Heart left ventricle (tissue), 16 donors: ENCODE data around the gene TENT5A. TPM values are rescaled to one million over a fixed set of nuclear protein-coding genes. Genes with fewer than 3 reads are reported as not detected.
"Not testable (repeated sequence)": the region's sequence is repeated elsewhere in the genome, so short reads cannot be mapped to it uniquely, and the experiment has no call there.

Experiments
- ATAC-seq, 4 donors: fragments of 200-7000 bp; cut with Tn5 transposase; one replicate each; pipeline ENCODE4 v1.9.1; 2020 to 2022; ENCODE audit warnings: moderate library complexity in 4 of 4, mild to moderate bottlenecking in 3 of 4, moderate number of reproducible peaks in 1 of 4
- DNase-seq, 5 donors: peaks; one replicate each; pipeline ENCODE4 v3.0.0-alpha.2; 2020
- H3K27ac ChIP-seq, 12 donors: fragments of 200-600 bp; sonication (generic) in 4 of 12; one replicate each; pipeline versions ENCODE4 v1.5.0 to v1.8.0; 2016 to 2022; ENCODE audit warnings: mild to moderate bottlenecking in 2 of 12
- H3K27me3 ChIP-seq, 9 donors: fragments of 200-600 bp; sonication (generic) in 2 of 9; one replicate each; pipeline versions ENCODE4 v1.5.1 to v1.8.0; 2016 to 2022; ENCODE audit warnings: mild to moderate bottlenecking in 3 of 9
- H3K36me3 ChIP-seq, 9 donors: fragments of 200-600 bp; sonication (generic) in 2 of 9; one replicate each; pipeline versions ENCODE4 v1.5.0 to v1.8.0; 2018 to 2022; ENCODE audit warnings: mild to moderate bottlenecking in 2 of 9
- H3K4me1 ChIP-seq, 12 donors: fragments of 200-600 bp; sonication (generic) in 4 of 12; one replicate each; pipeline versions ENCODE4 v1.5.0 to v1.8.0; 2016 to 2022; ENCODE audit warnings: mild to moderate bottlenecking in 3 of 12
- H3K4me3 ChIP-seq, 12 donors: fragments of 200-600 bp; sonication (generic) in 4 of 12; one replicate each; pipeline versions ENCODE4 v1.5.0 to v1.8.0; 2017 to 2022; ENCODE audit warnings: mild to moderate bottlenecking in 9 of 12, moderate library complexity in 4 of 12
- H3K9me3 ChIP-seq, 12 donors: fragments of 200-600 bp; sonication (generic) in 4 of 12; one replicate each; pipeline versions ENCODE4 v1.5.0 to v1.8.0; 2016 to 2022; ENCODE audit warnings: mild to moderate bottlenecking in 1 of 12
- POLR2A ChIP-seq, 2 donors: fragments of 450-650 bp; IDR thresholded peaks; one replicate each; pipeline ENCODE4 v1.6.1; 2017; ENCODE audit warnings: antibody characterized with exemption in 2 of 2, mild to moderate bottlenecking in 2 of 2, moderate library complexity in 2 of 2
- WGBS, 4 donors: extraction: QIAGEN DNeasy Blood & Tissue Kit in 2 of 4; methylation state at CpG; one replicate each; pipeline versions ENCODE4 v1.1.5 to v1.1.7; 2013 to 2018; 5-methylcytosine and 5-hydroxymethylcytosine counted together
- intact Hi-C, 10 donors: fragments of 100-400 bp; cut with DNase I; formaldehyde crosslinking; loops; one replicate each; pipeline versions ENCODE4 v1.11.1 to v1.14.2; 2022
- polyA plus RNA-seq, 2 donors: library from polyadenylated mRNA; stranded (reverse); fragments of 200-250 nt; gene quantifications; one replicate each; pipeline ENCODE4 v1.2.3, GENCODE V29; 2013
- total RNA-seq, 9 donors: library from RNA; depleted of rRNA in 2 of 9; stranded (reverse); fragments of >200 nt in 2 of 9; fragmentation: NEBNext Ultra II Directional in 3 of 9; extraction: Animal tissue kit (Norgen Biotek cat#: 25700) in 3 of 9; gene quantifications; one replicate each; pipeline versions ENCODE4 v1.1.0 to v1.2.4, GENCODE V29; 2016 to 2023
- TF ChIP-seq, protein P1 (sequence below), 12 donors: fragments of 200-600 bp; sonication (generic) in 4 of 12; IDR thresholded peaks; one replicate each; pipeline versions ENCODE4 v1.5.0 to v1.8.0; 2018 to 2022; ENCODE audit warnings: antibody characterized with exemption in 12 of 12, mild to moderate bottlenecking in 5 of 12
- donor health status: ischemic (EF 13 %, LVEDD 7.1; RV severe dilation, severe dysfunction).
- donor health status: healthy with polysubstance abuse.
- donor health status: DM: no; HTN: yes; CAD: no.
- donor health status: DM: no; HTN: no; CAD: no.
- donor health status: ischemic (EF 25% LVEDD 6.9; RV normal size, moderate dysfunction).
- donor health status: ischemic (EF 25% LVEDD 5.7; RV mildly dilated, moderate dysfunction).
- donor health status: healthy.
- donor health status: DM: yes; HTN: yes; CAD: no.
- donor health status: ischemic (EF 35%, LVEDD 5.7; RV mildly dilated, moderate dysfunction).
- donor health status: nonischemic (EF 11% LVEDD 7.7; RV severe dilation, severe dysfunction).
- donor health status: DM: yes; HTN: yes; CAD: no.
- donor health status: PGD.
- donor health status: ischemic (EF 29% LVEDD 5.4; RV normal size, mild dysfunction).
- donor health status: nonischemic (EF 23%, LVEDD 6.1; RV moderate dilation, normal function).

TENT5A gene
- total and polyA plus RNA-seq, 11 donors: 15.4 to 47.2 (median 40.2) TPM

- H3K27ac ChIP-seq: peak overlapping the region in 3 of 12 donors; percentile 10 to 25 (median 24)
- peaks cover 0 to 34% (median 21%) of the 10 kb centered on the region in 9 donors for H3K36me3 ChIP-seq
- no peak for TF ChIP-seq POLR2A (IDR thresholded peaks at IDR 0.05)
- TF ChIP-seq, protein P1, sequence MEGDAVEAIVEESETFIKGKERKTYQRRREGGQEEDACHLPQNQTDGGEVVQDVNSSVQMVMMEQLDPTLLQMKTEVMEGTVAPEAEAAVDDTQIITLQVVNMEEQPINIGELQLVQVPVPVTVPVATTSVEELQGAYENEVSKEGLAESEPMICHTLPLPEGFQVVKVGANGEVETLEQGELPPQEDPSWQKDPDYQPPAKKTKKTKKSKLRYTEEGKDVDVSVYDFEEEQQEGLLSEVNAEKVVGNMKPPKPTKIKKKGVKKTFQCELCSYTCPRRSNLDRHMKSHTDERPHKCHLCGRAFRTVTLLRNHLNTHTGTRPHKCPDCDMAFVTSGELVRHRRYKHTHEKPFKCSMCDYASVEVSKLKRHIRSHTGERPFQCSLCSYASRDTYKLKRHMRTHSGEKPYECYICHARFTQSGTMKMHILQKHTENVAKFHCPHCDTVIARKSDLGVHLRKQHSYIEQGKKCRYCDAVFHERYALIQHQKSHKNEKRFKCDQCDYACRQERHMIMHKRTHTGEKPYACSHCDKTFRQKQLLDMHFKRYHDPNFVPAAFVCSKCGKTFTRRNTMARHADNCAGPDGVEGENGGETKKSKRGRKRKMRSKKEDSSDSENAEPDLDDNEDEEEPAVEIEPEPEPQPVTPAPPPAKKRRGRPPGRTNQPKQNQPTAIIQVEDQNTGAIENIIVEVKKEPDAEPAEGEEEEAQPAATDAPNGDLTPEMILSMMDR (IDR thresholded peaks at IDR 0.05): no peak
- DNase-seq (no peak), ATAC-seq (peak in 2 of 4 donors; percentile 17 to 37)
- H3K27me3 ChIP-seq: no peaks in the 10 kb centered on the region
- intact Hi-C loops: loop anchor here in 3 of 10 donors (10.0 kb wide), 4 partner anchors 49 to 149 kb away; no protein-coding TSS in a partner anchor
- H3K9me3 ChIP-seq: no peaks in the 10 kb centered on the region
- WGBS, 4 donors: 44 to 58% (median 46%) methylated on average over 1 of the region's 1 CpG
- peaks cover 0 to 56% (median 33%) of the 10 kb centered on the region in 12 donors for H3K4me1 ChIP-seq
- no peak overlapping the region for H3K4me3 ChIP-seq
Measured at GRCh38 chr6:81743649-81744048, 8.8 kb downstream of the TENT5A start.

DNA sequence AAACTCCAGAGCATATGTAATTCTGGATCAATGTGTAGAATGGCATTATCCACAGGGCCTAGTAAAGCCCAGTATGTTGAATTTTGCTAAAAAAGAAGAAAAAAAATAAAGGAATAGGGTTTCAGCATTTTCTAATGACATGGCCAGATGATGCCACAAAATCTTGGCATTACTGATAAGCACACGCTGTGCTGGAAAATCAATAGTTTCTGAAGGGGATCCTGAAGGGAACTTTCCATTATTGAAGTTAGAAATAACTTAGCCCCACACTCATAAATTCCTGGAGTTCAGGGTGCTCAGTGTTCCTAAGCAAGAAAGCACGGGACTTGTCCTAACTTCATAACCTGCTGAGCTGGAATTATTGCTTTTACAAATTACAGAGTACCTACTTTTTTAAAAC lies 10.8 kb downstream of the TENT5A start:
- peaks cover 0 to 45% (median 21%) of the 10 kb centered on the region in 12 donors for H3K4me1 ChIP-seq
- intact Hi-C loops: loop anchor here in 3 of 10 donors (10.0 kb wide), 4 partner anchors 47 to 147 kb away; no protein-coding TSS in a partner anchor
- TF ChIP-seq, protein P1 (IDR thresholded peaks at IDR 0.05): no peak
- no peak for TF ChIP-seq POLR2A (IDR thresholded peaks at IDR 0.05)

GRCh38 chr6:81740591-81740990 lies 11.9 kb downstream of the TENT5A start:
- not testable (repeated sequence) for H3K4me3 ChIP-seq, DNase-seq, H3K27ac ChIP-seq, H3K36me3 ChIP-seq, ATAC-seq, H3K9me3 ChIP-seq, H3K27me3 ChIP-seq
- peaks cover 0 to 34% (median 13%) of the 10 kb centered on the region in 12 donors for H3K4me1 ChIP-seq
- intact Hi-C loops: loop anchor here in 3 of 10 donors (10.0 kb wide), 4 partner anchors 46 to 146 kb away; no protein-coding TSS in a partner anchor

More for the DNA sequence above, 10.8 kb downstream of the TENT5A start:
- Histone ChIP-seq H3K27ac (peak overlapping the region in 3 of 12 donors; percentile 15 to 31 (median 18)), H3K27me3 (no peaks in the 10 kb centered on the region), H3K4me3 (no peak overlapping the region), H3K36me3 (peaks cover 0 to 15% (median 5%) of the 10 kb centered on the region in 9 donors), H3K9me3 (no peaks in the 10 kb centered on the region)
- WGBS, 4 donors: 64 to 82% (median 76%) methylated on average over 2 of the region's 2 CpGs
- DNase-seq (no peak), ATAC-seq (no peak)

- H3K4me3 ChIP-seq: no peak overlapping the region
- WGBS, 4 donors: 80 to 86% (median 83%) methylated on average over 6 of the region's 6 CpGs
- H3K4me1 ChIP-seq: peaks cover 0 to 26% (median 8%) of the 10 kb centered on the region in 12 donors
- ATAC-seq: no peak
- no peak overlapping the region for H3K27ac ChIP-seq
- no peak for DNase-seq
- no peaks in the 10 kb centered on the region for H3K36me3 ChIP-seq
- TF ChIP-seq POLR2A (IDR thresholded peaks at IDR 0.05): no peak
- TF ChIP-seq, protein P1 (IDR thresholded peaks at IDR 0.05): no peak
- peaks cover 0 to 12% (median 0%) of the 10 kb centered on the region in 12 donors for H3K9me3 ChIP-seq
- intact Hi-C loops: loop anchor here in 3 of 10 donors (10.0 kb wide), 4 partner anchors 45 to 145 kb away; no protein-coding TSS in a partner anchor
- no peaks in the 10 kb centered on the region for H3K27me3 ChIP-seq
Measured at GRCh38 chr6:81739230-81740195, 13.0 kb downstream of the TENT5A start.
